DMS 273 treated with DMSO at 0.1 percent for 48 hours (cell line): ENCODE data around the gene RUNX2.
A peak's percentile ranks its signal among the peaks of the same experiment; 100 is the strongest.

Experiments used
- DNase-seq: peaks from one replicate; lab custom pipeline; 2025; lab: John Stamatoyannopoulos, UW

The RUNX2 gene

GRCh38 chr6:45619211-45619760 lies 291.2 kb downstream of the RUNX2 start:
- DNase-seq = no peak

DNA sequence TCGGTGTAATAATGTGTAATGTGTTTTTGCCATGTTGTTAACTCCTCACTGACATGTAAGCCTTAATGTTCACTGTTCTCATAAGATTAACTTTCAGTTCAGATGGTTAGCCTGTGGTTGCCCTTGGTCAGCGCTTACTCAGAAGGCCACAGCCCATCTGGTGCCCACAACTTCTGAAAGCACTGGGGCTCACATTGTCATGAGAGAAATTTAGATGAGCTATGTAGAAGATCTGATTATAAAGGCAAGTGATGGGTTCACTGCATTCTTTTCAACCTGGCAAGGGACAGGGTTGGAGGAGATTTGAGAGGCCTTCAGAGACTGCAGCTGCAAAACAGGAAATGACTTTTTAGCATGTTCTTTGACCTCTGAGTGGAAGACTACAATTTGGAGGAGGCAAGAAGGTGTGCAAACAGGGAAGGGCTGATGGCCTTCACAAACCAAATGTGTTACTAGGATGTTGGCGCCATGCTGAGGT lies 291.9 kb downstream of the RUNX2 start:
- DNase-seq = no peak

DNA sequence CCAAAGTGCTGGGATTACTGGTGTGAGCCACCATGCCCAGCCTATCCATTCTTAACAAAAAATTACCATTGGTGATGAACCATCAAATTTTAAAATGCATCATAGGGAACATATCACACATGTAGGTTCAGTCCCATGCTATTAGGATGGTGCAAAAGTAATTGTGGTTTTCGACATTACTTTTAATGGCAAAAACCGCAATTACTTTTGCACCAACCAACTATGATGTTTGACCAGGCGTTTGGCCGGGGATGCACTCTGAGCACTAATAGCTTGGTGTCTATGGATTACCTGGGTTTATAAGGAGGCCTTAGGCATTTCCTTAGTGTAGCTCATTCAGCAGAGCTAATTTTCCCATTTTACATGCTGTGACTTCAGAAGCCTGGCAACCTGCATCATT lies 296.1 kb downstream of the RUNX2 start:
- DNase-seq = no peak

DNA sequence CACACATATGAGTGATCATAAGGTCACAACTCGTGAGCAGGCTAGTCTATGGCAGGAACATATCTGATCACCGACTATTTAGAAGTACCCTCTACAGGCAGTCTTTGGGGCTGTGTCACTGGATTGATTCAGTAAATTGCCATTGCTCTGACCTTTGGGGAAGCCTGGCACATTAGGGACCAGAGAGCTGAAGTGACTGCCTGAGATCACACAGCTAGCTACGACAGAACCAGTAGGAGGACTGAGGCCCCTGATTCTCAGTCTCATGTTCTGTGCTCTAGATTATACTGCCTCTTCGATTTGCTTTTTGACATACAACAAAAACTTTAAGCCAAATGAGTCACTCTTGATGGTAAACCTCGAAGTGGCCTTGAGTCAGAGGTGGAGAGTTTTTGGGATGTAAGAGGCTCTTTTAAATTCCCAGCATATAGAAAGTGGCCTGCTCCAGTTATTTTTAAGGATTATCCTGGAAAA lies 297.1 kb downstream of the RUNX2 start:
- DNase-seq = no peak

- no peak for DNase-seq
These were observed 298.2 kb downstream of the RUNX2 start for GRCh38 chr6:45626087-45626891.

DNA sequence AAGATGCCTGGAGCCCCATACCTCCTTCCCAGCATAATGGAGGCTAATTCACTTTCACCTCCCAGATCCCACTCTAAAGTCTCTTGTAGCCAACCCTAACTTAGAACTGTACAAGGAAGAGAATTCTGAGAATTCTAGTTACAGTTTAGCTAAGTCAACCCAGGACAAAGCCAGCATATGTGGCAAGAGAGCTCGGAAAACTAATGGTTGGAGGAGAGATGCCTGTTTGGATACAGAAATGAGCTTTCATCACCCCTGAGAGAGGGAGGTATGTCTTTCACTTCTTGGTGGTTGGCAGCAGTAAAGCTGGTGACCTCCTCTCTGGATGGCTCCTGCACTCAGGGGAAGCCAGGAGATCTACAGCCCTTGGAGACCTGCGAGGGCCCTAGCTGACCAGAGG lies 302.2 kb downstream of the RUNX2 start:
- DNase-seq = no peak

DNA sequence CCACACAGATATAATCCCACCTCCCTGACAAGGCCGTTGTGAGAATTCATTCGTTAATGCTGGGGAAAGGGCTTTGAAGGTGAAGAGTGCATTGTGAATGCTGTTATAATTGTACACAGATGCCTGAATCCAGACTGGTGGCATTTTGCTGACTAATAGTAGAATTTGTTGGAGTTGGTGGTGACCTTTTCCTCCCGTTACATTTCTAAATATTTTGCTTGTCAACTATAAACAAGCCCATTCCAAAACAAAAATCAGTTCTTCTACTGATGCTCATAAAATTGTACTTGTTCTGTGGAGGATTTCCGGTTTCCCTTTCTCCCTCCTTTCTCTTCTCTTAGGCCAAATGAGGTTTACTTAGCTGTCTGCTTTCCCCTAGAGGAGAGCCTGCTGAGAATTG lies 302.7 kb downstream of the RUNX2 start:
- DNase-seq = no peak

GRCh38 chr6:45631396-45631795 lies 303.3 kb downstream of the RUNX2 start:
- DNase-seq = no peak

DNA sequence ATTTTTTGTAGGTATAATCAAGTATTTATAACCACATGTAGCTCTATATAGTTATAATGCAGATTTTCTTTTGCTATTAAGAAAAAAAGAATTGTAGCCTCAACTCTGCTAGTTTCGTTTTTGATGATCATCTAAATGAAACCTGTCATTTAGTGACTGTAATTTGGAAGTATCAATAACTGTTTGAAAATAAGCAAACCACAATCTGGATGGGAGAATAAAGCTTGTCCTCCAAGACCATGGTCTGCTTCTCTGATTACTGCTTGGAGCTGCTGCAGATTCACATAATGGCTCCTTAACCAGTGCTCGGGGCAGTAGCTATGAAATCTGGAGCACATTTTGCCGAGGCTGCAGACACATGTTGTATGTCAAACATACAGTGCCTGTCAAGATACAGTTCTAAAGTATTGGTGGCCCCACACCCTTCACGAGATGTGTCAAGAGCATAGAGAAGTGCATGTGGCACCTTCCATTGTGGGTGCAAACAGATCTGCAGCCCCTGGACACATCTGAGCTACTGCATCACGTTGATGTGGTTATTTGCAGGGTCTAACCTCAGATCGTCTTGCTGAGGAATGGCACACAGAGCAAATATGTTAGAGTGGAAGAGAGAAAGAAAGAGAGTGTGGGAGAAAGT lies 305.3 kb downstream of the RUNX2 start:
- DNase-seq = no peak

DNA sequence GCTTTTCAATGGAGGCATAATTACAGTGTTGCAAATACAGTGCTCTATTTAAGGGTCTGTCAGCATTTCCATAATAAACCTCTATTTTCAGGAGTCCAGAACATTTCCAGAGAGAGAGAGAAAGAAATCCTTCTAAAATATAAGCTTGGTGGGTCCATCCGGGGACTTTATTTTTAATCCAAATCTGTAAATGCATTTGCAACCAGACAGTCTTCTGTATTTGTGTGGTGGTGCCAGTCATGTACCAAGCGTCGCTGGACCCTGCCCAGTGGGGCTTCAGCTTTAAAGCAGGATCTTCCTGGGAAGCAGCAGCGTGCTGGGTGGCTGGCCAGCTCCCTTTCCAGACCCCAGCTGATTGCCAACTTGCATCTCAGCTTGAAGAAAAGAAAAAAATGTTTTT lies 306.1 kb downstream of the RUNX2 start:
- DNase-seq = no peak

DNA sequence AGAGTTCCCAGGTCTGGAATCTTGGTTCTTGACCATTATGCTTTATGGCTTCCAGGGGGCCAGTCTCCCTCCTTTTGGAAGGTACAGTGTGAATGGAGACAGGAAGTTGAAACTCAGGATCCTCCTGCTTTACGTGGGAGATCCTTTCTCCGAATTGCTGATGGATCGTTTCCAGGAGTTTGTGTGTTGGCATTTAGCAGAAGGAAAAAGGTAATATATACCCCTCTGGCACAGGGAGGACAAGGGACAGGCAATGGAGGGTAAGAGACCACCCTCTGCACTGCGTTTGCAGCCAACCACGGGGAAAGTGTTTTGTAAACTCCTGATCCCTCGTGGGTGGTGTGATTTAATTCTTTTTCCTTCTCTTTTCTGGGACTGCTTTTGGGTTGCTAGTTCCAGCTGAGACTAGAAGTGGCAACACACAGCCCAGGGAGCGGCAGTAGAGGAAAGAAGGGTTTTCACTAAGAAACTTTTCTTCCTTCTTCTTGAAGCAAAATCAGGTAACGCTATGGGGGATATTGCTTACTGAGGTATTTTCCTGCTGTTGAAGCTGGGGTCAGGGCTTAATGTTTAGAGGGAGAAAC lies 307.2 kb downstream of the RUNX2 start:
- DNase-seq = no peak

- no peak for DNase-seq
These were observed 308.9 kb downstream of the RUNX2 start for GRCh38 chr6:45637056-45637455.

DNA sequence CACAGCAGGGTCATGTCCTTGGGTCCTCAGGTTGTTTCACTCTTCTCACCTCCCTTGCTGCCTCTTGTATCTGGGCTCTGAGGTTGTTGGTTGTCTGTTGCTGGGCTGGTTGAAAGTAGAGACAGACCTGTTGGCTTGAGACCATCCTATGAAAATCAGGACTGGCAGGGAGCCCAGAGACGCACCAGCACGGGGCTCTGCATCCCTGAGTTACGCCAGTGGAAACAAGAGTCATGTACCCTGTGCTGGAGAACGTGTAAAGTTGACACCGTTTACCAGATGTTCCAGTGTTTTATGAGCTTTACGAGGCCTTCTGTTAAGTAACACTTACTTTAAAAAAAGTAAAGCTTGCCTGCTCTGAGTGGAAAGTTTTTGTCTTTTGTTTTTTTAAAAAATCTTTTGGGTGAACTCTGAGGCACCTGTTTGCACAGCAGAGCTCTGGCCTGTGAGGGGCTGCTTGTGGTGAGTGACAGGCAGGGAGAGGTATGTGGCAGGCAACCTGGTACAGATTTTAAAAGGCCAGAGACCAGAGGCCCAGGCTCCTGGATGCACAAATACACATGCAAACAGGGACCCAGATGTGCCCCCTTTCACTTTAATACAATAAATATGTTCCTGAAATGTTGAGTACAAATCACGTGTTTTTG lies 309.6 kb downstream of the RUNX2 start:
- DNase-seq = peak; percentile 88

DNA sequence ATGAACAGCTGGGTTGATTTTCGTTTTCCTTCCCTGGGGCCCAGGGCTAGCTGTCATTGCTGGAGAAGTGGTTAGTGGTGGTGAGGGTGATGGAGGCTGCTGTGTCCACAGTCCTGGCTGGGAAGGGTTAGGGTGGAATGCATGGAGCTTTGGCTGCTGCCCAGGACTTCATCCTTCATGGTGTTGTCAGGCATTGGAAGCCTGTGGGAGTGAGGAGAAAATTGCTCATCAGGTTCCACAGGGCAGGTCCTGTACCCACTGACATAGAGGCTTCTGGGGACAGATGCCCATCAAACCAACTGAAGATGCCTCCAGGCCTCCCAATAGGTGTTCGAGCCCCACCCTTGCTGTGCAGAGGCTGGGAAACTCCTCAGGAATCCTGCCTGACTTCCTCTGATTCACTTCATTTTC lies 312.0 kb downstream of the RUNX2 start:
- no peak for DNase-seq

- DNase-seq = no peak
These were observed 312.7 kb downstream of the RUNX2 start for GRCh38 chr6:45640811-45641210.

GRCh38 chr6:45642331-45643125 lies 314.4 kb downstream of the RUNX2 start:
- DNase-seq = no peak

GRCh38 chr6:45643126-45643525 lies 315.0 kb downstream of the RUNX2 start:
- DNase-seq = no peak

GRCh38 chr6:45644720-45645119 lies 316.6 kb downstream of the RUNX2 start:
- DNase-seq = no peak

DNA sequence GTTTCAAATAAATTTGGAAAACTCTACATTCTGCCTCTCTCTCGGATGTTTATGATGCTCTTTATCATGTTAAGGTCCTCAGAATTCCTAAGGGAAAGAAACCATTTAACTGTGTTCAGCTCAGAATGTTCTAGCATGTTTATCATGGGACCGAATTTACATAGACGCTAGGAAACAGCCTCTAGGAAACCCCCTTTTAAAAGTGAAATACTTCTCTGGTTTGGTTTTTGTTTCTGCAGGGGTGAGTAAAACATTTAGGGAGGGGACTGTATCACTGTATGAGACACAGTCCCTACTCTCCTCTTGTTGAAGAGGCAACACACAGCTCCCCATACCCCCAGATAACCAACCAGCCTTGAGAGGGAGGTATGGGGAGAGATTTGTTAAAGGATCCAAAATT lies 317.2 kb downstream of the RUNX2 start:
- no peak for DNase-seq

GRCh38 chr6:45647341-45648261 lies 319.5 kb downstream of the RUNX2 start:
- no peak for DNase-seq
